Left ventricle myocardium inferior (tissue), 1 donor: ENCODE data around the gene SPDEF. TPM values are rescaled to one million over a fixed set of nuclear protein-coding genes. Genes with fewer than 3 reads are reported as not detected.

Experiments used
- DNase-seq: peaks from one replicate; pipeline ENCODE4 v3.0.0-alpha.2; 2020
- H3K27ac ChIP-seq: fragments of 200-600 bp; replicated peaks from 2 replicates; pipeline ENCODE4 v1.8.0; 2021
- H3K27me3 ChIP-seq: fragments of 200-600 bp; 2 replicates; pipeline ENCODE4 v1.8.0; 2021; ENCODE audit warnings: low read depth
- H3K36me3 ChIP-seq: fragments of 200-600 bp; 2 replicates; pipeline ENCODE4 v1.8.0; 2021
- H3K4me1 ChIP-seq: fragments of 200-600 bp; 2 replicates; pipeline ENCODE4 v1.8.0; 2021
- H3K4me3 ChIP-seq: fragments of 200-600 bp; 2 replicates; pipeline ENCODE4 v1.8.0; 2021; ENCODE audit warnings: mild to moderate bottlenecking, moderate library complexity
- H3K9me3 ChIP-seq: fragments of 200-600 bp; replicated peaks from 2 replicates; pipeline ENCODE4 v1.8.0; 2021
- CTCF ChIP-seq: fragments of 200-600 bp; IDR thresholded peaks from 2 replicates; pipeline ENCODE4 v1.8.0; 2021; ENCODE audit warnings: antibody characterized with exemption, mild to moderate bottlenecking, borderline replicate concordance
- intact Hi-C: fragments of 100-400 bp; cut with micrococcal nuclease; formaldehyde crosslinking; loops from one replicate; pipeline ENCODE4 v1.11.0; 2022
- total RNA-seq: library from RNA; stranded (reverse); fragmentation: NEBNext Ultra II Directional; extraction: Animal tissue kit (Norgen Biotek cat#: 25700); gene quantifications from one replicate; pipeline ENCODE4 v1.2.1, GENCODE V29; 2021
- donor health status: DM: no; HTN: yes; CAD: no; lungs with severe emphysema.

SPDEF gene
- total RNA-seq, 1 donor from 2014 or later: 0.11 TPM

- no peak for DNase-seq
Measured at GRCh38 chr6:34583861-34584604, 27.9 kb upstream of the SPDEF start.

GRCh38 chr6:34583461-34583860 is 27.3 kb upstream of the SPDEF start:
- Histone ChIP-seq H3K4me1 (peaks cover 28% of the 10 kb centered on the region), H3K4me3 (no peak overlapping the region), H3K36me3 (peaks cover 11% of the 10 kb centered on the region), H3K27ac (no peak overlapping the region), H3K27me3 (no peaks in the 10 kb centered on the region), H3K9me3 (no peaks in the 10 kb centered on the region)
- intact Hi-C loops: no loop called here
- DNase-seq: no peak
- TF ChIP-seq CTCF: no peak

More at GRCh38 chr6:34583861-34584604, 27.9 kb upstream of the SPDEF start:
- no peaks in the 10 kb centered on the region for H3K27me3 ChIP-seq
- no peak overlapping the region for H3K4me3 ChIP-seq
- H3K36me3 ChIP-seq: peaks cover 16% of the 10 kb centered on the region
- no peaks in the 10 kb centered on the region for H3K9me3 ChIP-seq
- H3K4me1 ChIP-seq: peaks cover 28% of the 10 kb centered on the region
- intact Hi-C loops: no loop called here
- no peak for TF ChIP-seq CTCF
- H3K27ac ChIP-seq: no peak overlapping the region

- Histone ChIP-seq H3K4me3 (no peak overlapping the region), H3K36me3 (no peaks in the 10 kb centered on the region), H3K27ac (no peak overlapping the region), H3K9me3 (no peaks in the 10 kb centered on the region), H3K4me1 (peaks cover 22% of the 10 kb centered on the region), H3K27me3 (no peaks in the 10 kb centered on the region)
- intact Hi-C loops: no loop called here
- no peak for TF ChIP-seq CTCF
- DNase-seq: no peak
Measured at GRCh38 chr6:34581561-34581920, 25.4 kb upstream of the SPDEF start.

GRCh38 chr6:34580707-34581560 is 24.8 kb upstream of the SPDEF start:
- TF ChIP-seq CTCF: no peak
- intact Hi-C loops: no loop called here
- no peaks in the 10 kb centered on the region for H3K36me3 ChIP-seq
- no peaks in the 10 kb centered on the region for H3K27me3 ChIP-seq
- no peak overlapping the region for H3K4me3 ChIP-seq
- no peak overlapping the region for H3K27ac ChIP-seq
- no peak for DNase-seq
- H3K9me3 ChIP-seq: no peaks in the 10 kb centered on the region
- H3K4me1 ChIP-seq: peaks cover 16% of the 10 kb centered on the region

GRCh38 chr6:34578445-34579262 is 22.5 kb upstream of the SPDEF start:
- Histone ChIP-seq H3K9me3 (no peaks in the 10 kb centered on the region), H3K36me3 (no peaks in the 10 kb centered on the region), H3K4me1 (no peaks in the 10 kb centered on the region), H3K27ac (no peak overlapping the region), H3K27me3 (no peaks in the 10 kb centered on the region), H3K4me3 (no peak overlapping the region)
- no peak for TF ChIP-seq CTCF
- DNase-seq: no peak
- intact Hi-C loops: no loop called here
